WI38 (cell line): Measurements from ENCODE around the gene FAM83G.
"Not testable (repeated sequence)": the region's sequence is repeated elsewhere in the genome, so short reads cannot be mapped to it uniquely, and the experiment has no call there.

ENCODE experiments used
- H3K4me3 ChIP-seq: 2 replicates; pipeline ENCODE4 v1.5.1; 2011; ENCODE audit warnings: low read depth, mild to moderate bottlenecking, control low read depth, low read length
- TF ChIP-seq, protein P1 (sequence below): IDR thresholded peaks from 2 replicates; pipeline ENCODE4 v1.5.1; 2012; ENCODE audit warnings: low read depth, mild to moderate bottlenecking, control low read depth, low read length

Gene FAM83G

DNA sequence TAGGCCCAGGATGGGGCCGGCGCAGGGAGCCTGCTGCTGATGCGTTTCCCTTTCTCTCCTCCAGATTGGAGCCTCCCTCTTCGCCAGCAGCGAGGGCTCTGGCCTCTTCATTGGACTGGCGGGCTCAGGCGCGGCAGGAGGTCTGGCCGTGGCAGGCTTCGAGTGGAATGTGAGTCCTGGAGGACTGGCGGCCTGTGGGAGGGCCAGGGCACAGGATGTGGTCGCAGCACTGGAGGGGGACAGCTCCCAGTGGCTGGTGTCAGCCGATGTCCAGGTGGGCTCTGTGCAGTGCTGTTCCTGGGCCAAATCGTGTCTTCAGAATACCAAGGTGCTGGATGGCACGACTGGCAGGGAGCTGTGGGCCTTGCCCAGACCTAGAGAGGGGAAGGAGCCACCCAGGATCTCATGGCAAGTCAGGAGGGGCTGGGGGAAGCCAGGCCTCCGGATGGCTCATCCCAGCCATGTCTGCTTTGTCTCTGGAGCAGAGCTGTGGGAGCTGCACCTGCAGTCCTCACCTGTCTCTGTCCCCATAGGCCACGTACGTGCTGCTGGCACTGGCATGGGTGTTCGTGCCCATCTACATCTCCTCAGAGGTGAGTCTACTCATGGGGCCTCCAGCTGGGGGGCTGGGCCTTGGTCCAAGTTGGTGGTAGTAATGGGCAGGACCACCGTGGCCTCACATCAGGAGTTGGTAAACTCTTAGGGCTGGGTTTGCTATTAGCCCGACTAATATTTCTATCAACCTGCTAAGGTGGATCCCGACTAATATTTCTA lies 45.3 kb downstream of the FAM83G start:
- no peak overlapping the region for H3K4me3 ChIP-seq
- TF ChIP-seq, protein P1, sequence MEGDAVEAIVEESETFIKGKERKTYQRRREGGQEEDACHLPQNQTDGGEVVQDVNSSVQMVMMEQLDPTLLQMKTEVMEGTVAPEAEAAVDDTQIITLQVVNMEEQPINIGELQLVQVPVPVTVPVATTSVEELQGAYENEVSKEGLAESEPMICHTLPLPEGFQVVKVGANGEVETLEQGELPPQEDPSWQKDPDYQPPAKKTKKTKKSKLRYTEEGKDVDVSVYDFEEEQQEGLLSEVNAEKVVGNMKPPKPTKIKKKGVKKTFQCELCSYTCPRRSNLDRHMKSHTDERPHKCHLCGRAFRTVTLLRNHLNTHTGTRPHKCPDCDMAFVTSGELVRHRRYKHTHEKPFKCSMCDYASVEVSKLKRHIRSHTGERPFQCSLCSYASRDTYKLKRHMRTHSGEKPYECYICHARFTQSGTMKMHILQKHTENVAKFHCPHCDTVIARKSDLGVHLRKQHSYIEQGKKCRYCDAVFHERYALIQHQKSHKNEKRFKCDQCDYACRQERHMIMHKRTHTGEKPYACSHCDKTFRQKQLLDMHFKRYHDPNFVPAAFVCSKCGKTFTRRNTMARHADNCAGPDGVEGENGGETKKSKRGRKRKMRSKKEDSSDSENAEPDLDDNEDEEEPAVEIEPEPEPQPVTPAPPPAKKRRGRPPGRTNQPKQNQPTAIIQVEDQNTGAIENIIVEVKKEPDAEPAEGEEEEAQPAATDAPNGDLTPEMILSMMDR: no peak

DNA sequence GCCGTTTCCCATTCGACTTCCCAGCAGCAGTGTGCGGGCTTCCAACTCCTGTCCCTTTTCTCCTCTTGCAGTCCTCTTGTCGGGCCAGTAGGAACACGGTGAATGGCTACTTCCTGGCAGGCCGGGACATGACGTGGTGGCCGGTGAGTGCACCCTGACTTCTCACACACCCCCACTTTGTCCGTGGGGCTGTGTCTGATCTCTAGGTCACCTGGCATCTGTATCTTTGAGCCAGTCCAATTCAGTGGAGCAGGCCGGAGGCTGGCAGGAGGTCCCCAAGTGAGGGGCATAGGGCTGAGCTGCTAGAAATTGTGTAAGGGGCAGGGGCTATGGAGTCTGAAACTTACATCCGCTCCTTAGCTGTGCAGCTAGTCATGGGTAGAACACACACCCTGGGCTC lies 46.0 kb downstream of the FAM83G start:
- TF ChIP-seq, protein P1: no peak

DNA sequence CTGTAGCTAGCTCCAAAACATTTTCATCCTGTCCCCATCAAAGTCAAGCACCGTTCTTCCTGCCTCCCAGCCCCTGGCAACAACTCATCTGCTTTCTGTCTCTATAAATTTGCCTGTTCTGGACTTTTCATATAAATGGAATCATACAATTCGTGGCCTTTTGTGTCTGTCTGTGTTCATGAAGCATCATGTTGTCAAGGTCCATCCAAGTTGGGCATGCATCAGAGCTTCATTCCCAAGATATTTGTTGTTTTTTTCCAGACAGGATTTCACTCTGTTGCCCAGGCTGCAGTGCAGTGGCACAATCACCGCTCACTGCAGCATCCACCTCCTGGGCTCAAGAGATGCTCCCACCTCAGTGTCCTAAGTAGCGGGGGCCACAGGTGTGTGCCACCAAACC lies 46.7 kb downstream of the FAM83G start:
- no peak overlapping the region for H3K4me3 ChIP-seq
- TF ChIP-seq, protein P1: no peak

More for the DNA sequence above, 46.0 kb downstream of the FAM83G start:
- no peak overlapping the region for H3K4me3 ChIP-seq

DNA sequence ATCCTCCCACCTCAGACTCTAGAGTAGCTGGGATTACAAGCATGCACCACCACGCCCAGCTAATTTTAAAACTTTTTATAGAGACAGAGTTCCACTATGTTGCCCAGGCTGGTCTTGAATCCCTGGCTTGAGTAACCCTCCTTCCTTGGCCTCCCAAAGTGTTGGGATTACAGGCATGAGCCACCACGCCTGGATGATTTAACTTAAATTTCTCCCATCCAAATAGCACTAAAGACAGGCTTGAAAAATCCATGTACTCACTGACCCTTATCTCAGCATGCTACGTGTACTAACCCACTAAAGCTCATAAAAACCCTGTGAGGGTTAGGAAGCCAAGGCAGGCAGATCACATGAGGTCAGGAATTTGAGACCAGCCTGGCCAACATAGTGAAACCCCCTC lies 48.0 kb downstream of the FAM83G start:
- H3K4me3 ChIP-seq: no peak overlapping the region
- TF ChIP-seq, protein P1: no peak

DNA sequence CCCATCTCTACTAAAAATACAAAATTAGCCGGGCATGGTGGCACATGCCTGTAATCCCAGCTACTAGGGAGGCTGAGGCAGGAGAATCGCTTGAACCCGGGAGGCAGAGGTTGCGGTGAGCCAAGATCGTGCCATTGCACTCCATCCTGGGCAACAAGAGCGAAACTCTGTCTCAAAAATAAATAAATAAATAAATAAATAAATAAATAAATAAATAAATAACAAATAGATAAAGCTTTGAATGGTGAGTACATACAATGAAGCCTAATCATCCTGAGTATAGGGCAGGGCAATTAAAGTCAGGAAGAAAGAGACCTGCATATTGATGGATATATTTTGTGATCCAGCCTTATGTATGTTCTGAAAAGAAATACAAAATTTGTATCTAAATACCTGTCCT lies 48.5 kb downstream of the FAM83G start:
- not testable (repeated sequence) for H3K4me3 ChIP-seq

DNA sequence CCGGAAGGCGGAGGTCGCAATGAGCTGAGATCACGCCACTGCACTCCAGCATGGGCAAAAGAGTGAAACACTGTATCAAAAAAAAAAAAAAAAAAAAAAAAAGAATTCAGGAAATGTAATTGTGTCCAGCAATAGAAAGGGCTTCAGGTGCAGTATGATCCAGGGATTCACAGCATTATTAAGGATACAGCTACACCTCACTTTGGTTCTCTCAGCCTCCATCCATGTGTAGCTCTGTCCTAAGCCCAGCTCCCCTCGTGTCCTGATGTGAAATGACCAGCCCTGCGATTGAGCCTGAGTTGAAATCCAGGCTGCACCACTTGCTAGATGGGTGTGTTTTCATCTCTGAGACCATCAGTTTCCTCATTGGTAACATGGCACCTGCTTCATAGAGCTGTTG lies 49.6 kb downstream of the FAM83G start:
- TF ChIP-seq, protein P1: no peak

DNA sequence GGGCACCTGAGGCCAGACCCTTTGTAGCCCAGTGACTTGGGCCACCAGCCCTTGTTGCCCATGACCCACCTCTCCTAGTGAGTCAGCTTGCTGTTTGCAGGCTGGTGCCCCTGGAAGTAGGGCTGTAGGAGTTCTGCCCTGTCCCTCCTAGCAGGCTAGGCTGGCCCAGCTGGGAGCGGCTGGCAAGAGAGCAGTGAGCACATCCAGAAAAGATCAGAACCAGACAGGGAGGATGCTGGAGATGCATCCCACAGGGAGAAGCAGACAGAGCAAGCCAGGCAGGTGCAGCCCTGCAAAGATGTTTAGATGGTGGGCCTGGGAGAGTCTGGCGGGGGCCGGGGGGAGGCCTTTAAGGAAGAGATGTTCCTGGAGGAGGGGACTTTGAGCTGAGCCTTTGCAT lies 50.2 kb downstream of the FAM83G start:
- H3K4me3 ChIP-seq: no peak overlapping the region
- TF ChIP-seq, protein P1: no peak

More for the DNA sequence above, 49.6 kb downstream of the FAM83G start:
- no peak overlapping the region for H3K4me3 ChIP-seq
